ENCODE results near the gene SRRM3.
"Not testable (repeated sequence)": the region's sequence is repeated elsewhere in the genome, so short reads cannot be mapped to it uniquely, and the experiment has no call there.

SRRM3 gene

GRCh38 chr7:76267107-76267893 lies 65.6 kb downstream of the SRRM3 start:
- no peak for DNase-seq

GRCh38 chr7:76267894-76268183 lies 66.1 kb downstream of the SRRM3 start:
- DNase-seq: no peak

GRCh38 chr7:76268376-76268775 lies 66.7 kb downstream of the SRRM3 start:
- no peak for DNase-seq

GRCh38 chr7:76269895-76270294 lies 68.2 kb downstream of the SRRM3 start:
- DNase-seq: no peak

- not testable (repeated sequence) for DNase-seq
Measured at GRCh38 chr7:76271384-76271783, 69.7 kb downstream of the SRRM3 start.

- no peak for DNase-seq
Measured at GRCh38 chr7:76272142-76272541, 70.4 kb downstream of the SRRM3 start.

- DNase-seq: no peak
Measured at GRCh38 chr7:76272851-76273497, 71.3 kb downstream of the SRRM3 start.

GRCh38 chr7:76273503-76273902 lies 71.8 kb downstream of the SRRM3 start:
- no peak for DNase-seq

- no peak for DNase-seq
Measured at GRCh38 chr7:76278540-76278939, 76.8 kb downstream of the SRRM3 start.

GRCh38 chr7:76280408-76280807 lies 78.7 kb downstream of the SRRM3 start:
- DNase-seq: no peak

GRCh38 chr7:76281006-76281705 lies 79.5 kb downstream of the SRRM3 start:
- DNase-seq: no peak

- no peak for DNase-seq
Measured at GRCh38 chr7:76281706-76282343, 80.1 kb downstream of the SRRM3 start.

GRCh38 chr7:76282344-76283253 lies 80.9 kb downstream of the SRRM3 start:
- DNase-seq: no peak

- no peak for DNase-seq
Measured at GRCh38 chr7:76283254-76284159, 81.8 kb downstream of the SRRM3 start.

- DNase-seq: no peak
Measured at GRCh38 chr7:76285604-76286374, 84.1 kb downstream of the SRRM3 start.

GRCh38 chr7:76286842-76287403 lies 85.2 kb downstream of the SRRM3 start:
- DNase-seq: no peak

GRCh38 chr7:76290847-76291350 lies 89.2 kb downstream of the SRRM3 start:
- not testable (repeated sequence) for DNase-seq

GRCh38 chr7:76291351-76292212 lies 89.9 kb downstream of the SRRM3 start:
- peak; percentile 67 for DNase-seq

GRCh38 chr7:76292213-76292573 lies 90.5 kb downstream of the SRRM3 start:
- no peak for DNase-seq

Data from NCI-H774 (cell line).